Measurements from ENCODE around the gene PYROXD2. TPM values are rescaled to one million over a fixed set of nuclear protein-coding genes. Genes with fewer than 3 reads are reported as not detected.

The PYROXD2 gene
- total and polyA plus RNA-seq, 2 experiments from 2014 or later: 12.1 to 13.8 TPM

- Histone ChIP-seq H3K27ac (no peak overlapping the region), H3K79me2 (ENCODE audit: insufficient read depth) (no peaks in the 10 kb centered on the region), H3K9me2 (ENCODE audit: insufficient read depth) (no peaks in the 10 kb centered on the region), H3K4me3 (no peak overlapping the region), H3K4me2 (ENCODE audit: unreplicated experiment) (no peak overlapping the region), H3K36me3 (ENCODE audit: low read depth) (no peaks in the 10 kb centered on the region), H3K4me1 (ENCODE audit: insufficient read depth) (peaks cover 18% of the 10 kb centered on the region), H3F3A (ENCODE audit: insufficient read depth) (peaks cover 25% of the 10 kb centered on the region), H2AFZ (no peak overlapping the region), H3K27me3 (replicated peaks; ENCODE audit: insufficient read depth) (no peaks in the 10 kb centered on the region), H3K9ac (no peak overlapping the region), H4K20me1 (ENCODE audit: insufficient read depth) (no peaks in the 10 kb centered on the region), H3K9me3 (ENCODE audit: low read depth) (no peaks in the 10 kb centered on the region)
- DNase-seq: no peak
- in situ Hi-C loops (cut with MboI): loop anchor here (10.0 kb wide), 1 partner anchor 155 kb away; no protein-coding TSS in a partner anchor
- 93 to 95% methylated on average over 9 of the region's 9 CpGs for WGBS, 2 experiments (ENCODE audit: low coverage in 1 of 2, low lambda C conversion rate in 2 of 2, missing lambda C conversion rate in 2 of 2)
- TF ChIP-seq EZH2phosphoT487 (IDR thresholded peaks at IDR 0.05; ENCODE audit: insufficient read depth, low read depth): no peak
- no peak for TF ChIP-seq EZH2 (IDR thresholded peaks at IDR 0.05; ENCODE audit: insufficient read depth, poor library complexity, severe bottlenecking)
Observed at GRCh38 chr10:98399784-98400183, 15.2 kb downstream of the PYROXD2 start.

- DNase-seq: no peak
- Histone ChIP-seq H4K20me1 (ENCODE audit: insufficient read depth) (no peaks in the 10 kb centered on the region), H3K9ac (no peak overlapping the region), H3K9me2 (ENCODE audit: insufficient read depth) (no peaks in the 10 kb centered on the region), H3K27ac (no peak overlapping the region), H3K4me3 (no peak overlapping the region), H2AFZ (no peak overlapping the region), H3F3A (ENCODE audit: insufficient read depth) (peaks cover 5% of the 10 kb centered on the region; the same call in 1 of the 2 replicates), H3K36me3 (ENCODE audit: low read depth) (no peaks in the 10 kb centered on the region), H3K79me2 (ENCODE audit: insufficient read depth) (no peaks in the 10 kb centered on the region), H3K9me3 (ENCODE audit: low read depth) (no peaks in the 10 kb centered on the region), H3K4me1 (ENCODE audit: insufficient read depth) (peaks cover 16% of the 10 kb centered on the region; the same call in 1 of the 2 replicates), H3K4me2 (ENCODE audit: unreplicated experiment) (no peak overlapping the region), H3K27me3 (replicated peaks; ENCODE audit: insufficient read depth) (no peaks in the 10 kb centered on the region)
- in situ Hi-C loops (cut with MboI): loop anchor here (10.0 kb wide), 1 partner anchor 152 kb away; no protein-coding TSS in a partner anchor
- WGBS, 2 experiments (ENCODE audit: low coverage in 1 of 2, low lambda C conversion rate in 2 of 2, missing lambda C conversion rate in 2 of 2): 83 to 84% methylated on average over 9 of the region's 9 CpGs
- no peak for TF ChIP-seq EZH2phosphoT487 (IDR thresholded peaks at IDR 0.05; ENCODE audit: insufficient read depth, low read depth)
- TF ChIP-seq EZH2 (IDR thresholded peaks at IDR 0.05; ENCODE audit: insufficient read depth, poor library complexity, severe bottlenecking): no peak
Observed at GRCh38 chr10:98397089-98397600, 17.8 kb downstream of the PYROXD2 start.

- in situ Hi-C loops (cut with MboI): loop anchor here (10.0 kb wide), 1 partner anchor 152 kb away; no protein-coding TSS in a partner anchor
- Histone ChIP-seq H3K27me3 (replicated peaks; ENCODE audit: insufficient read depth) (no peaks in the 10 kb centered on the region), H3K36me3 (ENCODE audit: low read depth) (no peaks in the 10 kb centered on the region), H3K9me2 (ENCODE audit: insufficient read depth) (no peaks in the 10 kb centered on the region), H3K9ac (no peak overlapping the region), H3K27ac (no peak overlapping the region), H3K4me2 (ENCODE audit: unreplicated experiment) (no peak overlapping the region), H2AFZ (no peak overlapping the region), H3K9me3 (ENCODE audit: low read depth) (no peaks in the 10 kb centered on the region), H3K4me1 (ENCODE audit: insufficient read depth) (peaks cover 19% of the 10 kb centered on the region; the same call in 1 of the 2 replicates), H3K79me2 (ENCODE audit: insufficient read depth) (no peaks in the 10 kb centered on the region), H3F3A (ENCODE audit: insufficient read depth) (peaks cover 5% of the 10 kb centered on the region; the same call in 1 of the 2 replicates), H3K4me3 (no peak overlapping the region), H4K20me1 (ENCODE audit: insufficient read depth) (no peaks in the 10 kb centered on the region)
- 88 to 91% methylated on average over 6 of the region's 6 CpGs for WGBS, 2 experiments (ENCODE audit: low coverage in 1 of 2, low lambda C conversion rate in 2 of 2, missing lambda C conversion rate in 2 of 2)
- DNase-seq: no peak
- no peak for TF ChIP-seq EZH2phosphoT487 (IDR thresholded peaks at IDR 0.05; ENCODE audit: insufficient read depth, low read depth)
- TF ChIP-seq EZH2 (IDR thresholded peaks at IDR 0.05; ENCODE audit: insufficient read depth, poor library complexity, severe bottlenecking): no peak
Observed at GRCh38 chr10:98396096-98397063, 18.6 kb downstream of the PYROXD2 start.

- TF ChIP-seq EZH2phosphoT487 (IDR thresholded peaks at IDR 0.05; ENCODE audit: insufficient read depth, low read depth): no peak
- no peak for TF ChIP-seq EZH2 (IDR thresholded peaks at IDR 0.05; ENCODE audit: insufficient read depth, poor library complexity, severe bottlenecking)
- in situ Hi-C loops (cut with MboI): loop anchor here (10.0 kb wide), 1 partner anchor 150 kb away; no protein-coding TSS in a partner anchor
- H2AFZ ChIP-seq: peak overlapping the region; percentile 36; the same call in 1 of the 2 replicates
Observed at GRCh38 chr10:98394851-98395440, 20.0 kb downstream of the PYROXD2 start.

More at GRCh38 chr10:98394851-98395440, 20.0 kb downstream of the PYROXD2 start:
- 63 to 67% methylated on average over 8 of the region's 8 CpGs for WGBS, 2 experiments (ENCODE audit: low coverage in 1 of 2, low lambda C conversion rate in 2 of 2, missing lambda C conversion rate in 2 of 2)
- Histone ChIP-seq H3K79me2 (ENCODE audit: insufficient read depth) (no peaks in the 10 kb centered on the region), H3K27ac (peak overlapping the region; percentile 48), H3K4me1 (ENCODE audit: insufficient read depth) (peaks cover 19% of the 10 kb centered on the region; the same call in 1 of the 2 replicates), H3K4me3 (no peak overlapping the region), H3K9ac (no peak overlapping the region), H3K36me3 (ENCODE audit: low read depth) (no peaks in the 10 kb centered on the region), H3K9me3 (ENCODE audit: low read depth) (no peaks in the 10 kb centered on the region), H3F3A (ENCODE audit: insufficient read depth) (peaks cover 5% of the 10 kb centered on the region; the same call in 1 of the 2 replicates), H4K20me1 (ENCODE audit: insufficient read depth) (no peaks in the 10 kb centered on the region), H3K27me3 (replicated peaks; ENCODE audit: insufficient read depth) (no peaks in the 10 kb centered on the region), H3K9me2 (ENCODE audit: insufficient read depth) (no peaks in the 10 kb centered on the region), H3K4me2 (ENCODE audit: unreplicated experiment) (no peak overlapping the region)
- DNase-seq: peak; percentile 18
